G401 (cell line): ENCODE measurements around the gene EEF2. TPM values are rescaled to one million over a fixed set of nuclear protein-coding genes. Genes with fewer than 3 reads are reported as not detected.
"Not testable (repeated sequence)": the region's sequence is repeated elsewhere in the genome, so short reads cannot be mapped to it uniquely, and the experiment has no call there.

ENCODE experiments used
- DNase-seq: peaks from one replicate; pipeline ENCODE4 v3.0.0-alpha.2; 2015; ENCODE audit warnings: low spot score
- in situ Hi-C: cut with HindIII; loops from 2 replicates; pipeline ENCODE4 v1.10.0; 2016; ENCODE audit warnings: low sequenced_read_pairs, mixed read lengths
- total RNA-seq: library from RNA; depleted of rRNA; stranded (reverse); fragments of >200 nt; shearing (Covaris generic); gene quantifications from 2 replicates; pipeline ENCODE4 v1.2.3, GENCODE V29; 2014

EEF2 gene
- total RNA-seq, 1 experiment from 2014 or later = 3,263 TPM

DNA sequence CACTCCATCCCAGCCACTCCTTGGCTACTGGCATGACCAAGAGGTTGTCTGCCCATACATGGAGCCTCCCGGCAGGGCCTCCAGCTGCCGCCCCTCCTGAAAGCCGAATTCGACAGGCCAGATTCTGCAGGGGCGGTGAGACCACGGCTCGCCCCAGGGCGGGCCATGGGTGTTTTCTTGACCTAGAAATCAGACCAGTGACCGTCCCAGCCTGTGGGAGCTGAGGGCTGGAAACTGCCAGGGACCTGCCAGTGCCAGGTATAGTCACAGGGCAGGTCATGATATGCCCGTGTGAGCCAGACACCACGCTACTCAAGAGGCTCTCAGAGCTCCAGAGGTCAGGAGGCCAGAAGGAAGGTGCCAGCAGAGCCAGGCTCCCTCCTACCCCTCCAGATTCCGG lies 31.2 kb downstream of the EEF2 start:
- in situ Hi-C loops = no loop called here
- DNase-seq = no peak

- in situ Hi-C loops, DNase-seq: not testable (repeated sequence)
Measured at GRCh38 chr19:3952755-3953276, 32.4 kb downstream of the EEF2 start.

DNA sequence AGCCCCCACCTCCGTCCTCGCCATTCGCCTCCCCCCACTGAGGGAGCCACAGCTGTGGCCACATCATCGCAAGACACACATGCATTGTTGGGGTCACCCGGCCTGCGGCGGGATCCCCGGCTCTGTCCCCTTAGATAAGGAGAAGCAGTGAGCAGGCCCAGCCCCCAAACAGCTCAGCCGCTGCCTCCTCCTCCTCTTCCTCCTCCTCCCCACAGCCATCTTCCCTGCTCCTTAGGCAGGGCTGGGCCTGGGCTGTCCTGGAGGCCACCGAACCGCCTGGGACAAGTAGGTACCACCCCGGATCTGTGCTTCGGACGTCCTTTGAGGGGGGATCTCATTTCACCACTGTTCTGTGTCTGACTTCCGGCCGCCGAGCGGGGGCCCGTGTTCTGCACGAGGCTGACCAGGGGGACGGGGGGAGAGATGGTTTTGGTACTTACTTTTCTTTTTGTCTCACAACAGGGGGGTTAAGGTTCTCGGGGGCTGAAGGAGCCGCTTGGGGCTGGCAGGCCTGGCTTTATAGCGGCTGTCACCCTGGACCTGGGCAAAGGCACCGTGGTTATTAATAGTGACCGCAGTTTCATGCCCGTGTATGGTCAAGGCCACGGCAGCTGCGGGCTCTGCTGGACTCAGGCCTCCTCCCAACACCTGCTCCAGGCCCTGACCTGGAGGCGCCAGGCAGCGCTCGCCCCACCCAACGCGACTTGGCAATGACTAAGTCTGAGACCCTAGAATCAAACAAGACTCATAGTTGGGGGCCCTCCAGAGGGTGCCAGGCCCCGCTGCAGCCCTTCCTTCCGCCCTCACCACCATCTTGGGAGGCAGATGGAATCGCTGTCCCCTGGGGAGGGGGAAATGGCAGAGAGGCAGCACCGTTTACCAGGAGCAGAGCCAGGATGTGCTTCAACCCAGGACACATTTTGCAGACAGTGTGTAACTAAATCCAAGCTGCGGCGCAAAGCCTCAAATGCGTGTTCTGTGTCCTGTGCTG lies 34.1 kb downstream of the EEF2 start:
- in situ Hi-C loops = no loop called here
- DNase-seq = peak; percentile 82

DNA sequence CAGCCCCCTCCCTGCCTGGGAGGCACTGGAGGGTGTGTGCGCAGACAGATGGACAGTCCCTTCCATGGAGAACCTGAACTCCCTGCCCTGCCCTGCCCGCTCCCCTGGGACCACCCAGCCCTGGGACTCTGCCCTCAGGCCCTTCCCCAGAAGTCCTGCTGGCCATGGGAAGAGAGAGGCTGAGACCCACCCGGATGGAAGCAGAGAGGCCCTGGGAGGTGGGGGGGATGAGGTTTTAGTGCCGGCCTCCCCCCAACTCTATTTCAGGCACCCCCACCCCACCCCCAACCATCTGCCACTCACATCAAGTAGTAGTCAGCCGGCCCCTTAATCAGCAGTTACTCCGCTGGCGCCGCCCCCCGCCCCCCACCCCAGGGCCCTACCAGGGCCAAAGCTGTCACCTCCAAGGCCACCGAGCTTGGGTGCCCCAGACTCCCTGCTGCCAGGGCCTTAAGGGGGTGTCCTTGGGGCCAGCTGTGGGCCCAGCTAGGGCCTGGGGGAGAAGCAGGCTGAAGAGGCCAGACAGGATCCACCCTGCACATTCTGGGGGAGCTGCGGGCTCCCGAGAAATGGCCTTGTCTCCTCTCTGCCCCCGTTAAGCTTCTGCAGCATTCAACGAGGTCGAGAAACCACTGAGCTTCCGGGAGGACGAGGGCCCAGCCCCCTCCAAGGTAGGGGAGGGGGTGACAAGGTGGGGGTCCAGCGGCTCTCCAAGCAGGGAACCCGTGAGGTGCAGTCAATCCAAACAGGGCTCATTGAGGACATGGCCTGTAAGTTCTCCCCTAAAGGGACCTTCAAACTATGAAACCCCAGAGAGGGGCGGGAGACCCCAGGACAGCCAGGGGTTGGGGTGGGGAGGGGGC lies 35.0 kb downstream of the EEF2 start:
- DNase-seq = no peak
- in situ Hi-C loops = no loop called here

DNA sequence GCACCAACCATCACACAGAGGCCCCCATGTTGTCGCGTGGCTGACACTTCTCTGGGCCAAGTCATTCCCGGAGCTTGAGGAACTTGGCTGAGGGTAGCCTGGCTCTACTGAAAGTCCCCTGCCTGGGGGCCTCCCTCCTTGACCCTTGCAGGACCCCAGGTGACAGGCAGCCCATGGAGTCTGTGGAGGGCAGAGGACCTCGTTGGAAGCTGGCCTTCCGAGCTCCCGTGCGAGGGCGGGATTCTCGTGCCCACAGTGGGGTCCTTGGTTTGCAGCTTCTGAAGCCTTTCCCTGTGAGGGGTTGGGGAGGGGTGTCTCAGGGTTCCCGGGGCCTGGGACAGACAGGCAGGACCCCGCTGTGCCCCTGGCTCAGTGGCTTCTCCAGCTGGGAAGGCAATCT lies 36.0 kb downstream of the EEF2 start:
- DNase-seq = no peak
- in situ Hi-C loops = no loop called here

DNA sequence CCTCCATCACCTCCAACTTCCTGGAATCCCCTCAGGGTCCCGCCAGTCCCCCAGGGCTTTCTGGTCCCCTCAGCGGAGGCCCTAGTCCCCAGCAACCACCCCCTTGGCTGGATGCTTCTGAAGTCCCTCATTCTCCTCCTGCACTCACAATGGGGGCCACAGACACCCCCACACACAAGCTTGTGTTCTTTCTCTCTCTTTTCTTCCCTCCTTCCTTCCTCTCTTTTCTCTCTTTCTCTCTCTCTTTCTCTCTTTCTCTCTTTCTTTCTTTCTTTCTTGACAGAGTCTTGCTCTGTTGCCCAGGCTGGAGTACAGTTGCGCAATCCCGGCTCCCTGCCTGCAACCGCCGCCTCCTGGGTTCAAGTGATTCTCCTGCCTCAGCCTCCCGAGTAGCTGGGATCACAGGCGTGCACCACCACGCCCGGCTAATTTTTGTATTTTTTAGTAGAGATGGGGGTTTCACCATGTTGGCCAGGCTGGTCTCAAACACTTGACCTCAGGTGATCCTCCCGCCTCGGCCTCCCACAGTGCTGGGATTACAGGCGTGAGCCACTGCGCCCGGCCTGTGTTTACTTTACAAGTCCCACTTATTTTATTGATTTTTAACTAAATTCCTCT lies 37.8 kb downstream of the EEF2 start:
- in situ Hi-C loops, DNase-seq: not testable (repeated sequence)

GRCh38 chr19:3945838-3946237 lies 39.4 kb downstream of the EEF2 start:
- DNase-seq = no peak
- in situ Hi-C loops = no loop called here

- in situ Hi-C loops = no loop called here
- no peak for DNase-seq
Measured at GRCh38 chr19:3944018-3944721, 41.1 kb downstream of the EEF2 start.

- DNase-seq = peak; percentile 24
- in situ Hi-C loops = no loop called here
Measured at GRCh38 chr19:3942790-3943409, 42.4 kb downstream of the EEF2 start.

DNA sequence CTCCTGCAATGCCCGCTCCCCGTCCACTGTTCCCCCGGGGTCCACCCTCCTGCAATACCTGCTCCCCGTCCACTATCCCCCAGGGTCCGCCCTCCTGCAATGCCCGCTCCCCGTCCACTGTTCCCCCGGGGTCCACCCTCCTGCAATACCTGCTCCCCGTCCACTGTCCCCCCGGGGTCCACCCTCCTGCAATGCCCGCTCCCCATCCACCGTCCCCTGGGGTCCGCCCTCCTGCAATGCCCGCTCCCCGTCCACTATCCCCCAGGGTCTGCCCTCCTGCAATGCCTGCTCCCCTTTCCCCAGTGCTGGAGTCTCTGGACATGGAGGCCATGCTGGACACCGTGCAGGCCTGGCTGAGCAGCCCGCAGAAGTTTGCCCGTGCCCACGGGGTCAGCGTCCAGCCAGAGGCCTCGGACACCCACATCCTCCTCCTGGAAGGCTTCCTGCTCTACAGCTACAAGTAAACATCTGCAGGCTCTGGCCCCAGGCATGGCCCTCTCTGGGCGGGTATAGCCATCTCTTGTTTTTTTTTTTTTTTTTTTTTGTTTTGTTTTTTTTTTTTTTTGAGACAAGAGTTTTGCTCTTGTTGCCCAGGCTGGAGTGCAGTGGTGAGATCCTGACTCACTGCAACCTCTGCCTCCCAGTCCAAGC lies 46.8 kb downstream of the EEF2 start:
- in situ Hi-C loops = not testable (repeated sequence)

DNA sequence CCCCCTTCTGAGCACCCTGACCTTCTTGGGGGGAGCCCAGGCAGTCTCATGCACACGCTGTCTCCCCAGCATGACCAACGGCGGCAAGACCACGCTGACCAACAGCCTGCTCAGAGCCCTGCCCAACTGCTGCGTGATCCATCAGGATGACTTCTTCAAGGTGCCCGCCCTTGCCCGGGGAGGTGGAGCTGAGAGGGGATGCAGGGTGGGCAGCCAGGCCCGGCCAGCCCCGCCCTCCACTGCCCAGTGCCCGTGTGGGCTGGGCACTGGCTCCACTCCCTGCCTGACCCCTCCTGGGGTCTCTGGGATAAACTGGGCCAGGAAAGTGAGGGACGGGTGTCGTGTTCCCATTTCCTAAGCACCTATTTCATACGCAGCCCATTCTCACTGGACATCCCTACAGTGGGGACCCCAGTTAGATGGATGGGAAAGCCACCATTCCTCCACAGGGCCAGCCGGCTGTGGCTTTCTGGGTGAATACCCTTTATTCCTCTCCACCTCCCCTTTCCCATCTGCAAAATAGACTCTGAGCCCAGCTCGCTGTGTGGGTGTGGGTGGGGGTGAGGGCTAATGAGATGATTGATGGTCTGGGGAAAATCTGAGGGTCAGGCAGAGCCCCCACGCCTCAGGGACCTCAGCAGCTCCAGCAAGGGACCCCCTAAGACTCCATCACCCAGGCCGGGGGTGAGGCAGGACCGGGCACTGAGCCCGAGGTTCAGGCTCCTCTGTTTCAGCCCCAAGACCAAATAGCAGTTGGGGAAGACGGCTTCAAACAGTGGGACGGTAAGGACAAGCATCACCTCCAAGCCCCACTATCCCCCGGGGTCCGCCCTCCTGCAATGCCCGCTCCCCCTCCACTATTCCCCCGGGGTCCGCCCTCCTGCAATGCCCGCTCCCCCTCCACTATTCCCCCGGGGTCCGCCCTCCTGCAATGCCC lies 48.5 kb downstream of the EEF2 start:
- DNase-seq = no peak
- in situ Hi-C loops = no loop called here

More for the DNA sequence above, 46.8 kb downstream of the EEF2 start:
- not testable (repeated sequence) for DNase-seq

- in situ Hi-C loops = no loop called here
- DNase-seq = no peak
Measured at GRCh38 chr19:3932931-3933810, 52.1 kb downstream of the EEF2 start, which contains the start of gene NMRK2. NMRK2 (plus strand) TSS chr19:3933069; CDS start chr19:3933672, 603 bp downstream.

GRCh38 chr19:3931041-3931440 lies 54.2 kb downstream of the EEF2 start:
- DNase-seq = no peak
- in situ Hi-C loops = no loop called here
